ENCODE measurements around the gene PAIP2.
A peak's percentile ranks its signal among the peaks of the same experiment; 100 is the strongest.
"Not testable (repeated sequence)": the region's sequence is repeated elsewhere in the genome, so short reads cannot be mapped to it uniquely, and the experiment has no call there.

Gene PAIP2

DNA sequence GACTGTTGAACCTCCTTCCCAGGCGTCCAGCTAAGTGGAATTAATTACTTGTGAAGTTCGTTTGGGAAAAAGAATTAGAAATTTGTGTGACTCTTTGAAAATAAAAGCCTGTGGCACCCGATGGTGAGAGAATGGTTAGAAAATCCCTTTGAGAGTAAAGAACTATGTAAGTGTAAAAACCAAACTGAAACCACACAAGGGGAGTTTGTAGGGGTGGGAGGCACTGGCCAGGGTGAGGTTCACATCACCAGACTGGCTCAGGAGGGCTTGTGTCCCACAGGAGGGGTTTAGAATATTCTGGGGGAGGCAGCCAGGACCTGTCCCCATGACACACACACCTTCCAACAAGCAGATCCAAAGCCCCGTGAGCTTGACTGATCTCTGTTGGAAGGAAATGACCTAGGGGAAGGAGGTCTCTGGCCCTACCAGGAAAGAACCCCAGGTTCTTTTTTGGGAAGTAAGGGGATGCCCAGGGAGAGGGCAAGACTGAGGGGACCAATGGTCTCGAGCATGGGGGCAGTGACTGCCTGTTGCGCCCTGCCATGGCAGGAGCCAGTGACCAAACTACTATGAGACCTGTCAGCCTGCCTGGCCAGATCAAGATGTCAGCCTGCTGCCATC lies 58.0 kb downstream of the PAIP2 start:
- no peak overlapping the region for H3K9ac ChIP-seq (ENCODE audit: low read depth, low read length)
- no peaks in the 10 kb centered on the region for H3K9me3 ChIP-seq (ENCODE audit: control insufficient read depth, insufficient read depth, low read length)
- H3K4me1 ChIP-seq (ENCODE audit: insufficient read depth, low read length) = peaks cover 23% of the 10 kb centered on the region
- H3K36me3 ChIP-seq (ENCODE audit: insufficient read depth, low read length) = no peaks in the 10 kb centered on the region

DNA sequence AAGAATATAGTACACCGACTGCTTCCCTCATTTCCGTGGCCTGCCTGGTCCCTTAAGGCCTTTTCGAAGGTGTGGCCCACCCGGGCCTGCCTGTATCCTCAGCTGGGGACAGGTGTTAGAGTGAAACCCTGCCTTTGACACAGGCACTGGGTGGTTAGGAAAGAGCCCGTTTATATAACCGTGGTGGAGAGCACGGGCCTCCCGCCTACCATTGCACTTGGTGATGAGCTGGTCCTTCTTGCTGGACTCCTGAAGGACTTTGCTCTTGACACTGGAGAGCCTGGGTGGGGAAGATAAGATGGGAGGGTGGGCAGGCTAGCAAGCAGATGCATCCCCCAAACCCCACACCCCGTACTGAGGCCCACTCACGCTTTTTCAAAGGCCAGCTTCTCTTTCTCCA lies 59.9 kb downstream of the PAIP2 start:
- H3K36me3 ChIP-seq (ENCODE audit: insufficient read depth, low read length) = no peaks in the 10 kb centered on the region
- H3K9me3 ChIP-seq (ENCODE audit: control insufficient read depth, insufficient read depth, low read length) = no peaks in the 10 kb centered on the region
- H3K9ac ChIP-seq (ENCODE audit: low read depth, low read length) = no peak overlapping the region
- peaks cover 10% of the 10 kb centered on the region for H3K4me1 ChIP-seq (ENCODE audit: insufficient read depth, low read length)

DNA sequence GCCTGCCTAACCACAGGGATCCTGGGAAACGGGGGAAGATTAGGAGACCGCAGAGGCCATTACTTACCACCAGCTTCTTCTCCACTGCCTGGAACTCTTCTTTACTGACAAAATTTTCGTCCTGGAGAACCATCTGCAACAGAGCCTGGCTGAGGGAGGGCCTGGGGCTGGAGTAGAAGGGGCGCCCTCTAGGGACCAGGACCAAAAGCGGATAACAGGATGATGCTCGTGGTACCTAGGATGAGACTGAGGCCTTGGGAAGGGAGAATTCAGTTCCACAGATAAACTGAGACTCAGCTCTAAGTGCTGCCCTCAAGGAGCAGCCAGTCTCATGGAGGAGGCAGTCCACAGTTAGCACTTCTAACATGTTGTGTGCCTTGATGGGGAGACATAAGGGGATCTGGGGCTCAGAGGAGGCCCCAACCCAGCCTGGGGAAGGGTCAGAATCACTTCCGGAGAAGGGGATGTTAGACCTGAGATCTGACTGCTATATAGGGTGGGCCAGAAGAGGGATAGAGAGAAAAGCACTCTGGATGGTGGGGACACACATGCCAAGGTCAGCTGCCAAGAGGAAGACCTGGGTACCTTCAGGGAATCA lies 61.0 kb downstream of the PAIP2 start:
- Histone ChIP-seq H3K9ac (ENCODE audit: low read depth, low read length) (no peak overlapping the region), H3K4me1 (ENCODE audit: insufficient read depth, low read length) (peaks cover 10% of the 10 kb centered on the region), H3K9me3 (ENCODE audit: control insufficient read depth, insufficient read depth, low read length) (no peaks in the 10 kb centered on the region), H3K36me3 (ENCODE audit: insufficient read depth, low read length) (no peaks in the 10 kb centered on the region)

DNA sequence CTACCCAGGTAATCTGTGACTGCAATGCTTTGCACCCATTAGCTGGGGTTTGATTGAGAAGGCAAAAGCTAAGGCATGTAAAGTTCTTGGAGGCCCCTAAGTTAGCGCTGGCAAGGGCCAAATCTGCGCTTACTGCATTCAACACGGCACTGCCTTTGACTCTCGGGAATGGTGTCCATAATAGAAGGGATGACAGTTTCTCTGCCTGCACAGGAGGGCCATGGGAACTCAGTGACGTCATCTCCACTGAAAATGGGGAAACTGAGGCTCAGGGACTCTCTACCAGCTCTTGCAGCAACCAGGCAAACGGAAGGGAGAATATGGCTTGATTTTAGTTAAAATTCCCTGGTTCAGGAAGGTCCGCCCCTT lies 61.7 kb downstream of the PAIP2 start:
- Histone ChIP-seq H3K36me3 (ENCODE audit: insufficient read depth, low read length) (no peaks in the 10 kb centered on the region), H3K9me3 (ENCODE audit: control insufficient read depth, insufficient read depth, low read length) (no peaks in the 10 kb centered on the region), H3K9ac (ENCODE audit: low read depth, low read length) (peak overlapping the region; percentile 74; the same call in 1 of the 2 replicates), H3K4me1 (ENCODE audit: insufficient read depth, low read length) (peaks cover 10% of the 10 kb centered on the region)

DNA sequence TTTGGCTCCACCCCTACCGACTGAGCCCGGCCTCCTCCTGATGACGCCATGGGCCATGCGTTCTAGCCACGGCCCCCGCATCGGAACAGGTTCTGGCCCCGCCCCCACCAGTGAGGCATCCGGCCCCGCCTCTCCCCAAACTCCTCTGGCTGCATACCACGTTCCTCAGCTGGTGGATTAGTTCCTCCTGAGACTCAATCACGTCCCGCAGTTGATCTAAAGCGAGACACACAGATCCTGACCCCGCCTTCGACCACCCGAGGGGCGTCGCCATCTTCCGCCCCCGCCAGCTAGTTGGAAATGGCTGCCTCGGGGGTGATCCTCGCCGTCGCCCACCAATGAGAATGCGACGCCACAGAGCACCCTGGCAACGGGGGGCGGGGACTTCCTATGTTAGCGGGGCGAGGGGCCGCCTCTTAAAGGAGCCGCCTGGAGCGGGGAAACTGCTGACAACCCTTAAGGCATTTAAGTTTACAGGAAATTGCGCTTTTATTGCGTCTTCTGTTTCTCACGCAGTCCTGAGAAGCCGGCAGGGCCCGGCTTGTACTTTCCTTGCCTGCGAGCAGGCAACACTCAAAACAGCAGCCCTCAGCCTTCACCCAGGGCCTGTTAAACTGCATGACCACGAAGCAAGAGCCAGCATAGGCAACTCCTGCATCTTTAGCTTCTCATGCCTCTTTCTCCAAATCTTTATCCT lies 62.3 kb downstream of the PAIP2 start, which contains the start of gene SPATA24:
Gene SPATA24 (minus strand): TSS at position 303 of the 697 bp plus-strand sequence. CDS start 29 bp downstream, at position 274.
- H3K36me3 ChIP-seq (ENCODE audit: insufficient read depth, low read length) = no peaks in the 10 kb centered on the region
- peaks cover 10% of the 10 kb centered on the region for H3K4me1 ChIP-seq (ENCODE audit: insufficient read depth, low read length)
- H3K9me3 ChIP-seq (ENCODE audit: control insufficient read depth, insufficient read depth, low read length) = no peaks in the 10 kb centered on the region
- H3K9ac ChIP-seq (ENCODE audit: low read depth, low read length) = peak within 1 kb of the TSS; percentile 74

DNA sequence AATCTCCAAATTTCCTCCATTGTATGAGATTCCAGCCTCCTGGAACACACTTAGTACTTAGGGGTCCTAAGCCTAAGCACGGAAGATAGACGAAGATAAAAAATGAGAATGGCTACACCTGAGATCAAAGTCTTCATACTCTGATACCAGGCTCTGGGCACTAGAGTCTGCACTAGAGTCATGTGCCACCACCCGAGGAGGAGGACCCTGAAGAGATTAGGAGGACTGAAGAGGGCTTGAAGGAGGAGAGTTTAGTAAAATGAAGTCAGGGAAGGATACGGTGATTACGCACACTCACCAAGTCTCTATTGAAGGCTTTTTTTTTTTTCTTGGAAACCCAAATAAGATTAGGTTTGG lies 62.8 kb downstream of the PAIP2 start:
- H3K9me3 ChIP-seq (ENCODE audit: control insufficient read depth, insufficient read depth, low read length) = no peaks in the 10 kb centered on the region
- peak overlapping the region; percentile 74 for H3K9ac ChIP-seq (ENCODE audit: low read depth, low read length)
- peaks cover 10% of the 10 kb centered on the region for H3K4me1 ChIP-seq (ENCODE audit: insufficient read depth, low read length)
- no peaks in the 10 kb centered on the region for H3K36me3 ChIP-seq (ENCODE audit: insufficient read depth, low read length)

DNA sequence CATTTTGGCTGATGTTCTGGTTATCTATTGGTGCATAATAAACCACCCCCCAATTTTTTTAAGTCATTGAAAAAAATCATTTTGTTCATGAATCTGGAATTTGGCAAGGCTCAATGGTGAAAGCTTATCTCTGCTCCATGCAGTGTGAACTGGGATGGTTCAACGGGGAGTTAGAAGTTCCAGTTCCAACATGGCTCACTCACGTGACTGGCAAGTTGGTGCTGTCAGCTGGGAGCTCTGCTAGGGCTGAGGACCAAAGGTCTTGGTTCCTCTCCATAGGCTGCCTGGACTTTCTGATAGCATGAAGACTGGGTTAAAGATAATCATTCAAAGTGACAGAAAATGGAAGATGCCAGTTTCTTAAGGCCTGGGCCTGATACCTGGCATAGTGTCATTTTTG lies 65.3 kb downstream of the PAIP2 start:
- peaks cover 10% of the 10 kb centered on the region for H3K4me1 ChIP-seq (ENCODE audit: insufficient read depth, low read length)
- no peaks in the 10 kb centered on the region for H3K36me3 ChIP-seq (ENCODE audit: insufficient read depth, low read length)
- no peaks in the 10 kb centered on the region for H3K9me3 ChIP-seq (ENCODE audit: control insufficient read depth, insufficient read depth, low read length)
- H3K9ac ChIP-seq (ENCODE audit: low read depth, low read length) = no peak overlapping the region

DNA sequence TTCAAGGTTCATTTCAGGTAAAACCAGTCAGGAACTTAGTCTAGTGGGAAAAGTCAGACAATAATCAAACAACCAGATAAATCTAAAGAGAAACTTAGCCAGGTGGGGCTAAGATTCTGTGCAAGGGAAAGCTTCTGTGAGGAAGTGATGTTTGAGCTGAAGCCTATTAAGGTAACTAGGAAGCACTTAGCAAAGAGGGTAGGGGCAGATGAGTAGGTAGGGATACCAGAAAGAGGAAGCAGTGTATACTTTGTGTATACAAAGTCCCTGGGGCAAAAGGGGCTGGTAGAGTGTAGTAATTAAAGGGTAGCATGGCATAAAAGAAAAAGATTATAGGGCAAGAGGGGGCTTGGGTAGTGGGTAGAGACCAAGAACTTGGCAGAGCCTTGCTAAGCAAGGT lies 65.9 kb downstream of the PAIP2 start:
- peaks cover 10% of the 10 kb centered on the region for H3K4me1 ChIP-seq (ENCODE audit: insufficient read depth, low read length)
- no peaks in the 10 kb centered on the region for H3K9me3 ChIP-seq (ENCODE audit: control insufficient read depth, insufficient read depth, low read length)
- H3K36me3 ChIP-seq (ENCODE audit: insufficient read depth, low read length) = no peaks in the 10 kb centered on the region
- H3K9ac ChIP-seq (ENCODE audit: low read depth, low read length) = no peak overlapping the region

DNA sequence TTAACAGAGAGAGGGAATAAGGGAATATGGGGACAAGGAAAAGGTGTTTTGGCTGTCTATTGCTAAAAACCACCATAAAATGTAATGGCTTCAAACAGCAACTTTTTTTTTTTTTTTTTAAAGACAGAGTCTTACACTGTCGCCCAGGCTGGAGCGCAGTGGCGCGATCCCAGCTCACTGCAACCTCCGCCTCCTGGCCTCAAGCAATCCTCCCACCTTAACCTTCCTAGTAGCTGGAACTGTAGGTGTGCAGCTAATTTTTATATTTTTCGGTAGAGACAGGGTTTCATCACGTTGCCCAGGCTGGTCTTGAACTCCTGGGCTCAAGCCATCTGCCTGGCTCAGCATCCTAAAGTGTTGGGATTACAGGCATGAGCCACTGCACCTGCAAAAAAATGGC lies 66.5 kb downstream of the PAIP2 start:
- Histone ChIP-seq H3K9me3 (ENCODE audit: control insufficient read depth, insufficient read depth, low read length) (no peaks in the 10 kb centered on the region), H3K36me3 (ENCODE audit: insufficient read depth, low read length) (no peaks in the 10 kb centered on the region), H3K4me1 (ENCODE audit: insufficient read depth, low read length) (peaks cover 8% of the 10 kb centered on the region)

DNA sequence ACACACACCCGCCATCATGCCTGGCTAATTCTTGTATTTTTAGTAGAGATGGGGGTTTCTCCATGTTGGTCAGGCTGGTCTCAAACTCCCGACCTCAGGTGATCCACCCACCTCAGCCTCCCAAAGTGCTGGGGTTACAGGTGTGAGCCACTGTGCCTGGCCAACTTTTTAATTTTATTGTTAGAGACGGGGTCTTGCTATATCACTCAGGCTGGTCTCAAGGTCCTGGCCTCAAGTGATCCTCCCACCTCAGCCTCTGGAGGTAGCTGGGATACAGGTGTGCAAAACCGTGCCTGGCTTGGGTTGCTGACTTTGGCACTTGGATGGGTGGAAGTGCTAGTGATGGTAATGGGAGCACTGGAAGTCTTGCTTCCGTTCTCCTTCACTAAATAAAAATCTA lies 67.5 kb downstream of the PAIP2 start:
- not testable (repeated sequence) for H3K9me3 ChIP-seq (ENCODE audit: control insufficient read depth, insufficient read depth, low read length); H3K9ac ChIP-seq (ENCODE audit: low read depth, low read length); H3K36me3 ChIP-seq (ENCODE audit: insufficient read depth, low read length); H3K4me1 ChIP-seq (ENCODE audit: insufficient read depth, low read length)

More for the DNA sequence above, 66.5 kb downstream of the PAIP2 start:
- no peak overlapping the region for H3K9ac ChIP-seq (ENCODE audit: low read depth, low read length)

DNA sequence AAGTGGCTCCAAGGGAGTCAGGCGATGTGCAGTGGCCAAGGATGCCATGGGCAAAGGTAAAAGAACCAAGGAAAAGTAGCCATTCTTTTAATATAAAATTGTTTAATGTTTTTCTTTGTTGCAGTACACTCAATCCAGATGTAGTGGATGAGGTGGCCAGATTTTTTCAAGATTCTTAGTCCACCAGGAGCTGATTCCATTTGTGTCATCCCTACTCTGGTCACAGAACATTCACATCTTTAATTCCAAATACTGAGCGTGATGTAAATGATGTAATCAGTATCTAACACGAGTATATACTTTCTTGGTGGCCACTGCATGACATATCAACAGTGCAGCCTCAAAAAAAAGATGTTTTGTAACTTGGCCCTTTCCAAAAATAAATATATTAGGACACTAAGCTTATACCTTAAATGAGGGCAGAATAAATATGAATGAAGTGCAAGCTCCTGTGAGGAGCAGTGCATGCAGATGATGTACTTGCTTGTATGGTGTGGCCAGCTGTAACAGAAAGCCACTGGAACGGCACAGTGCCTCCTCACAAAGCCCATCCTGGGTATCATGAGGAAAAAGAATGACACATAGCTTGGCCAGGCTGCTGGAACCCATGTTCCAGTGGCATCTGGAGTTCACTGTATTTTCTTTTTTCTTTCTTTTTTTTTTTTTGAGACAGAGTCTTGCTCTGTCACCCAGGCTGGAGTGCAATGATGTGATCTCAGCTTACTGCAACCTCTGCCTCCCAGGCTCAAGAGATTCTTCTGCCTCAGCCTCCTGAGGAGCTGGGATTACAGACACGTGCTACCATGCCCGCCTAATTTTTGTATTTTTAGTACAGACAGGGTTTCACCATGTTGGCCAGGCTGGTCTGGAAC lies 68.7 kb downstream of the PAIP2 start:
- H3K9me3 ChIP-seq (ENCODE audit: control insufficient read depth, insufficient read depth, low read length) = no peaks in the 10 kb centered on the region
- no peak overlapping the region for H3K9ac ChIP-seq (ENCODE audit: low read depth, low read length)
- H3K36me3 ChIP-seq (ENCODE audit: insufficient read depth, low read length) = no peaks in the 10 kb centered on the region
- no peaks in the 10 kb centered on the region for H3K4me1 ChIP-seq (ENCODE audit: insufficient read depth, low read length)

DNA sequence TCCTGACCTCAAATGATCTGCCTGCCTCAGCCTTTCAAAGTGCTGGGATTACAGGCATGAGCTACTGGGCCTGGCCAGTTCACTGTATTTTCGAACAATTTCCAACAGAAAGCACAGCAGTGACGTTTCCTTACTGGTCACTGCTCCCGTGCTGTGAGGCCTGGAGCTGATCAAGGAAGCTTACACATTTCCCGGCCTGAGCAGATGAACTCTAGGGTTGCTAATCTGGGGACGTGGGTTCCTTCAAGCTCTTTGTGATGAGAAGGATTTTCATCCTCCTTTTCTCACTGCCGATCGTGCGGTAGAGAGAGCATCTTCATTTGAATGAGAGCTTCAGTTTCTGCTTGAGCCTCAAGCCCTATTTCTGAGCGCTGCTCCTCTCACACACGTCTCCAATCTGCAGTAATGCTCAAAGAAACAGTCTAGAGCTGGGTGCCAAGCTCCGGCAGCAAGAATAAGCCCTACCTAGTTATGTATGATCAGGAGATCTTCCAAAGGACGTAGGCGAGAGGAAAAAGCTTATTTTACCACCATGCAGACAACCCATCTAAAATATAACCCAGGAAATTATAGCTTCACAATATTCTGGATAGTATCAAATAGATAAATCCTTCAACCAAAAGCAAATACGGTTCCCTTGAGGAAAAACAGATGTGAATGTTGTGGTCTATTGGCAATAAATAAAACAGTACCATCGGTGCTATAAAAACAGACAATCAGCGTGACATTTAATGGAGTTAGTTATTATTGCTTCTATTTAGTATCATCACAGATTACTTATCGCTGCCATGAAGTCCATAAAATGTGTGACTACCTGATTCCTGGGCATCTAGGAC lies 69.6 kb downstream of the PAIP2 start:
- H3K9me3 ChIP-seq (ENCODE audit: control insufficient read depth, insufficient read depth, low read length) = no peaks in the 10 kb centered on the region
- no peaks in the 10 kb centered on the region for H3K36me3 ChIP-seq (ENCODE audit: insufficient read depth, low read length)
- no peak overlapping the region for H3K9ac ChIP-seq (ENCODE audit: low read depth, low read length)
- no peaks in the 10 kb centered on the region for H3K4me1 ChIP-seq (ENCODE audit: insufficient read depth, low read length)

DNA sequence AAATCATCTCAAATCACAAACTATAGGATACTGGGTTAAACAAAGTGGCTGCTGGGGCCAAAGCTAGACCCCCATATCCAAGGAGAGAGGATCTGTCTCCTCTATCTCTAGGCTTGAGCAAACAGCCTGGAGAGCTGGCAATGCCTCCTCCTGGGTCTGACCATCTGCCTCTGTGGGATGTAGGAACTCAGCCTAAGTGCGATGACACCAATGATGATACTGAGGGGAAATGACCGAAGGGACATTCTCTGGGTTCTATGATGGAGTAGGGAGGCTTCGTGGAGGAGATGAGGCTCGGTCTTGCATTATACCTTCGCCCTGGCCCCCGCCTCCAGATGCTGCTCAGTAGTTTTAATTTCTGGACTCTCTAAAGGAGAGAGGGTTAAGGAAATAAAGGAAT lies 71.5 kb downstream of the PAIP2 start:
- Histone ChIP-seq H3K4me1 (ENCODE audit: insufficient read depth, low read length) (no peaks in the 10 kb centered on the region), H3K36me3 (ENCODE audit: insufficient read depth, low read length) (no peaks in the 10 kb centered on the region), H3K9me3 (ENCODE audit: control insufficient read depth, insufficient read depth, low read length) (no peaks in the 10 kb centered on the region), H3K9ac (ENCODE audit: low read depth, low read length) (no peak overlapping the region)

DNA sequence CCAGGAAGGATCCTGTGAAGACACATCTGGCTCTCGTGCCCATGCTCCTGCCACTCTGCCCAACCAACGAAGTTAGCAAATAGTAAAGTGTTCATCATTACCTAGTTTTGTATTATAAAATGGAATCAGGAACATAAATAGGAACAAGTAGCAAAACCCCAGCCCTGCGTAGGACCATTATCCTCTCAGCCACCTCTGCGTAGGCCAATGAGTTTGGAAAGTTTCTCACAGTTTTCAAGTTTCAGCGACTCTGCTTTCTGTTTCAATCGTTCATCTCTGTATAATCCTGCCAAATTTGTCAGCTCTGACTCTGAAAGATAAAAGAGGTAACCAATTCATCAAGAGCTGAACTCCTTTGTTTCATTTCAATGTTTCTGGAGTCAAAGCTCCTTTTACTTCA lies 72.3 kb downstream of the PAIP2 start:
- Histone ChIP-seq H3K9ac (ENCODE audit: low read depth, low read length) (no peak overlapping the region), H3K9me3 (ENCODE audit: control insufficient read depth, insufficient read depth, low read length) (no peaks in the 10 kb centered on the region), H3K4me1 (ENCODE audit: insufficient read depth, low read length) (no peaks in the 10 kb centered on the region), H3K36me3 (ENCODE audit: insufficient read depth, low read length) (no peaks in the 10 kb centered on the region)
